Activated T-cell treated with anti-CD3 and anti-CD28 coated beads, Interleukin-2, amount 50 U/mL, for 4 hours (primary cell): ENCODE data around the gene CCN2. TPM values are rescaled to one million over a fixed set of nuclear protein-coding genes. Genes with fewer than 3 reads are reported as not detected.

ENCODE experiments used
- ATAC-seq, 2 donors: fragments of 200-7000 bp; cut with Tn5 transposase; one replicate each; pipeline ENCODE4 v1.10.0; 2021
- DNase-seq: peaks from one replicate; pipeline ENCODE4 v3.0.0-alpha.2; 2020
- H3K27me3 Mint-ChIP-seq: one replicate; pipeline ENCODE4 v1.8.0; 2021; ENCODE audit warnings: low read depth, mixed read lengths
- H3K36me3 Mint-ChIP-seq: one replicate; pipeline ENCODE4 v1.8.0; 2022; ENCODE audit warnings: mixed read lengths; ENCODE audit not compliant: insufficient read depth
- H3K4me1 Mint-ChIP-seq: one replicate; pipeline ENCODE4 v1.8.0; 2021; ENCODE audit warnings: low read depth, mixed read lengths
- H3K4me3 Mint-ChIP-seq: one replicate; pipeline ENCODE4 v1.8.0; 2021; ENCODE audit warnings: mild to moderate bottlenecking, moderate library complexity, mixed read lengths
- H3K9me3 Mint-ChIP-seq: one replicate; pipeline ENCODE4 v1.8.0; 2021; ENCODE audit warnings: mixed read lengths
- total RNA-seq, 3 donors: library from RNA; stranded (reverse); gene quantifications; one replicate each; pipeline ENCODE4 v1.2.1, GENCODE V29; 2021

The CCN2 gene
- total RNA-seq, result under 1 TPM; 0.32 to 0.41 (median 0.33) TPM

- Mint-ChIP-seq H3K36me3 (no peaks in the 10 kb centered on the region), H3K4me1 (peaks cover 11% of the 10 kb centered on the region), H3K4me3 (peak within 1 kb of the TSS; percentile 74), H3K27me3 (peaks cover 66% of the 10 kb centered on the region), H3K9me3 (no peaks in the 10 kb centered on the region)
- peak; percentile 54 to 62 for ATAC-seq
- no peak for DNase-seq
Measured at GRCh38 chr6:131950767-131951575, at the start of gene CCN2. CCN2 (minus strand) TSS chr6:131951372; CDS start chr6:131951172, 200 bp downstream.

GRCh38 chr6:132000296-132000695 lies 49.1 kb upstream of the CCN2 start:
- ATAC-seq (no peak), DNase-seq (no peak)
- Mint-ChIP-seq H3K9me3 (peaks cover 10% of the 10 kb centered on the region), H3K27me3 (no peaks in the 10 kb centered on the region), H3K4me3 (no peak overlapping the region), H3K4me1 (no peaks in the 10 kb centered on the region), H3K36me3 (no peaks in the 10 kb centered on the region)

- no peaks in the 10 kb centered on the region for H3K36me3 Mint-ChIP-seq
- DNase-seq (no peak), ATAC-seq (no peak)
- H3K4me1 Mint-ChIP-seq, result no peaks in the 10 kb centered on the region
- no peaks in the 10 kb centered on the region for H3K27me3 Mint-ChIP-seq
- H3K4me3 Mint-ChIP-seq, result no peak overlapping the region
- peaks cover 10% of the 10 kb centered on the region for H3K9me3 Mint-ChIP-seq
Measured at GRCh38 chr6:131999545-132000146, 48.5 kb upstream of the CCN2 start.

- H3K27me3 Mint-ChIP-seq, result no peaks in the 10 kb centered on the region
- no peak overlapping the region for H3K4me3 Mint-ChIP-seq
- H3K9me3 Mint-ChIP-seq, result no peaks in the 10 kb centered on the region
- ATAC-seq (no peak), DNase-seq (no peak)
- H3K4me1 Mint-ChIP-seq, result no peaks in the 10 kb centered on the region
- H3K36me3 Mint-ChIP-seq, result no peaks in the 10 kb centered on the region
Measured at GRCh38 chr6:131998255-131998982, 47.2 kb upstream of the CCN2 start.

GRCh38 chr6:131997429-131998153 lies 46.4 kb upstream of the CCN2 start:
- Mint-ChIP-seq H3K36me3 (no peaks in the 10 kb centered on the region), H3K4me3 (no peak overlapping the region), H3K4me1 (no peaks in the 10 kb centered on the region), H3K27me3 (no peaks in the 10 kb centered on the region), H3K9me3 (no peaks in the 10 kb centered on the region)
- ATAC-seq (no peak), DNase-seq (no peak)

- DNase-seq, result no peak
Measured at GRCh38 chr6:131995917-131996316, 44.7 kb upstream of the CCN2 start.

GRCh38 chr6:131992557-131992956 lies 41.4 kb upstream of the CCN2 start:
- Mint-ChIP-seq H3K9me3 (no peaks in the 10 kb centered on the region), H3K36me3 (no peaks in the 10 kb centered on the region), H3K4me3 (no peak overlapping the region), H3K4me1 (no peaks in the 10 kb centered on the region), H3K27me3 (no peaks in the 10 kb centered on the region)
- no peak for DNase-seq
- ATAC-seq, result no peak

More at GRCh38 chr6:131995917-131996316, 44.7 kb upstream of the CCN2 start:
- no peak for ATAC-seq
- H3K27me3 Mint-ChIP-seq, result no peaks in the 10 kb centered on the region
- no peaks in the 10 kb centered on the region for H3K36me3 Mint-ChIP-seq
- H3K4me3 Mint-ChIP-seq, result no peak overlapping the region
- H3K9me3 Mint-ChIP-seq, result no peaks in the 10 kb centered on the region
- no peaks in the 10 kb centered on the region for H3K4me1 Mint-ChIP-seq

GRCh38 chr6:131989036-131989435 lies 37.9 kb upstream of the CCN2 start:
- no peak overlapping the region for H3K4me3 Mint-ChIP-seq
- H3K36me3 Mint-ChIP-seq, result no peaks in the 10 kb centered on the region
- H3K4me1 Mint-ChIP-seq, result no peaks in the 10 kb centered on the region
- no peaks in the 10 kb centered on the region for H3K27me3 Mint-ChIP-seq
- H3K9me3 Mint-ChIP-seq, result no peaks in the 10 kb centered on the region
- no peak for DNase-seq
- ATAC-seq, result no peak

- Mint-ChIP-seq H3K4me3 (no peak overlapping the region), H3K4me1 (no peaks in the 10 kb centered on the region), H3K36me3 (no peaks in the 10 kb centered on the region), H3K27me3 (no peaks in the 10 kb centered on the region), H3K9me3 (no peaks in the 10 kb centered on the region)
- DNase-seq, result no peak
- ATAC-seq, result no peak
Measured at GRCh38 chr6:131982740-131983259, 31.6 kb upstream of the CCN2 start.

- Mint-ChIP-seq H3K36me3 (no peaks in the 10 kb centered on the region), H3K4me1 (no peaks in the 10 kb centered on the region), H3K27me3 (no peaks in the 10 kb centered on the region), H3K9me3 (no peaks in the 10 kb centered on the region), H3K4me3 (no peak overlapping the region)
- no peak for DNase-seq
- no peak for ATAC-seq
Measured at GRCh38 chr6:131981624-131981978, 30.4 kb upstream of the CCN2 start.

GRCh38 chr6:131980791-131981623 lies 29.8 kb upstream of the CCN2 start:
- no peaks in the 10 kb centered on the region for H3K4me1 Mint-ChIP-seq
- no peaks in the 10 kb centered on the region for H3K9me3 Mint-ChIP-seq

GRCh38 chr6:131980338-131980790 lies 29.2 kb upstream of the CCN2 start:
- no peaks in the 10 kb centered on the region for H3K27me3 Mint-ChIP-seq
- no peaks in the 10 kb centered on the region for H3K36me3 Mint-ChIP-seq
- no peaks in the 10 kb centered on the region for H3K9me3 Mint-ChIP-seq
- ATAC-seq (no peak), DNase-seq (no peak)
- no peaks in the 10 kb centered on the region for H3K4me1 Mint-ChIP-seq
- H3K4me3 Mint-ChIP-seq, result no peak overlapping the region

More at GRCh38 chr6:131980791-131981623, 29.8 kb upstream of the CCN2 start:
- ATAC-seq (no peak), DNase-seq (no peak)
- Mint-ChIP-seq H3K27me3 (no peaks in the 10 kb centered on the region), H3K4me3 (no peak overlapping the region), H3K36me3 (no peaks in the 10 kb centered on the region)

GRCh38 chr6:131979515-131980337 lies 28.6 kb upstream of the CCN2 start:
- no peaks in the 10 kb centered on the region for H3K36me3 Mint-ChIP-seq
- no peaks in the 10 kb centered on the region for H3K27me3 Mint-ChIP-seq

More at GRCh38 chr6:131979515-131980337, 28.6 kb upstream of the CCN2 start:
- DNase-seq (no peak), ATAC-seq (no peak)
- Mint-ChIP-seq H3K4me1 (no peaks in the 10 kb centered on the region), H3K4me3 (no peak overlapping the region), H3K9me3 (no peaks in the 10 kb centered on the region)
